K562 (cell line): Measurements from ENCODE around the gene CREB3L2. TPM values are rescaled to one million over a fixed set of nuclear protein-coding genes. Genes with fewer than 3 reads are reported as not detected.
A peak's percentile ranks its signal among the peaks of the same experiment; 100 is the strongest.

ENCODE experiments used
- CBFA2T2 ChIP-seq: fragments of 450-650 bp; conservative IDR thresholded peaks from 2 replicates; pipeline ENCODE4 v1.6.1; 2017; ENCODE audit warnings: mild to moderate bottlenecking
- E2F1 ChIP-seq: sonication (generic); formaldehyde crosslinking; IDR thresholded peaks from 2 replicates; pipeline ENCODE4 v1.8.1; 2023; ENCODE audit warnings: mild to moderate bottlenecking, missing genetic modification reagents, moderate library complexity
- ELF2 ChIP-seq: fragments of 250-450 bp; sonication (Bioruptor Pico); IDR thresholded peaks from 2 replicates; pipeline ENCODE4 v1.5.0; 2021; ENCODE audit warnings: mild to moderate bottlenecking
- FOSL1 ChIP-seq: fragments of 200-800 bp; sonication (Bioruptor generic); conservative IDR thresholded peaks from 2 replicates; pipeline ENCODE4 v1.6.1; 2016; ENCODE audit warnings: missing genetic modification characterization, missing compliant biosample characterization
- NBN ChIP-seq: fragments of 450-650 bp; IDR thresholded peaks from 2 replicates; pipeline ENCODE4 v1.6.1; 2016; ENCODE audit warnings: low read depth, mild to moderate bottlenecking
- WHSC1 ChIP-seq: IDR thresholded peaks from one replicate; pipeline ENCODE4 v1.6.1; 2012; ENCODE audit warnings: low read length, control low read depth, inconsistent platforms
- ZC3H8 ChIP-seq: fragments of 450-650 bp; IDR thresholded peaks from 2 replicates; pipeline ENCODE4 v1.6.1; 2017
- ZNF280A ChIP-seq: fragments of 450-650 bp; IDR thresholded peaks from 2 replicates; pipeline ENCODE4 v1.6.1; 2018; ENCODE audit warnings: mild to moderate bottlenecking, low read depth; ENCODE audit not compliant: partially characterized antibody
- ZNF57 ChIP-seq: fragments of 450-650 bp; formaldehyde crosslinking; IDR thresholded peaks from 2 replicates; pipeline ENCODE4 v1.4.0; 2020; ENCODE audit warnings: mild to moderate bottlenecking, moderate library complexity
- ZNF589 ChIP-seq: fragments of 200-800 bp; sonication (Bioruptor generic); IDR thresholded peaks from 2 replicates; pipeline ENCODE4 v1.6.1; 2016; ENCODE audit warnings: low read depth, missing genetic modification characterization, missing compliant biosample characterization
- polyA plus RNA-seq, 8 experiments: library from polyadenylated mRNA; depleted of rRNA in 4 of 8; stranded (reverse) in 5 of 8; unstranded in 3 of 8; fragments of >200 nt; fragmentation: Nextera tagmentation in 2 of 8; fragmentation: Illumina TruSeq in 1 of 8; extraction: Ambion mirVana in 2 of 8; extraction: Trizol in 1 of 8; gene quantifications; 2 replicates each; pipeline versions ENCODE4 v1.2.1 to v1.2.3, GENCODE V29; 2011 to 2014; ENCODE audit warnings: inconsistent platforms in 1 of 8, missing spikeins in 1 of 8
- total RNA-seq, 7 experiments: library from RNA; depleted of rRNA in 6 of 7; stranded (reverse); fragments of >200 nt in 6 of 7; fragmentation: Illumina TruSeq in 2 of 7; extraction: Trizol in 2 of 7; gene quantifications; 2 replicates each; pipeline versions ENCODE4 v1.2.1 to v1.2.3, GENCODE V29; 2011 to 2021; ENCODE audit warnings: low replicate concordance in 1 of 7
- TF ChIP-seq, protein P1 (sequence below): sonication (generic); formaldehyde crosslinking; IDR thresholded peaks from 2 replicates; pipeline ENCODE4 v1.8.0; 2022; ENCODE audit warnings: mild to moderate bottlenecking, missing genetic modification reagents
- TF ChIP-seq, protein P2 (sequence below): fragments of 200-600 bp; sonication (generic); IDR thresholded peaks from one replicate; pipeline ENCODE4 v1.6.1; 2012; ENCODE audit warnings: mild to moderate bottlenecking, low read depth, low read length, inconsistent platforms

CREB3L2 gene
- total and polyA plus RNA-seq, 9 of the 15 experiments (the other 6 are each of a cell fraction or from before 2014, with no cell fraction given), result 7.1 to 45.6 (median 15.8) TPM

DNA sequence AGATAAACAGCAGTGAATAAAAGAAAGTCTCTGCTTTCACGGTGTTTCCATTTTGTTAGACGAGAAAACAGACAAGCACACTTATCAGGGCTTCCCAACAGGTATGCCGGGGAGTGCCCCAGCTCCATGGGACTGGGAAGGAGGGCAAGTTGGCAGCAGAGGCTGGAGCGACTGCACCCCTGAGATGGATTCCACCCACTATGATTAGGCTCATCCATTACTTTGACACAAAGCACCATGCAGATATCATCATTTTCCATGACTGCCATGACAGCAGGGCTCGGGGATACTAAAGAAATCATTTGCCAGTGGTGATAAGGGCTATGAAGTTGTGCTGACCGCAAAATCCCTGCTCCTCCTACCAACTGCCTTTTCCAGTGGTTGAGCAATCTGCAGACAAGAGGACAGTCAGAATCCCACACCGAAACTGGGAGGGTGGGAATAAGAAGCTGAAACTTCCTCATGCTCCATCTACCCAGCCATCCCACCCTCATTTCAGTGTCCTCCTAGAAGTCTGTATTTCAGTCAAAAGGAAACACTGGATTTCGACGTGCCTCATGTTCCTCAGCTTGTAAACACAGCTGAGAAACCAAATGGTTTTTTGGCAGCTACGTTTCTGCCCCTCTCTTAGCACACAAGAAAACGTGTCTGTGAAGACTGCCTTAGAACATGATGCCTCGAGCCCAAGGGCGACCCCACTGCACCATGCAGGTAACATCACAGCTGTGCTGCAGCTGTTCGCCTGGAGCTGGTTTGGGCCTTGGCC, 15.5 kb downstream of the CREB3L2 start (continued):
- TF ChIP-seq, protein P1, sequence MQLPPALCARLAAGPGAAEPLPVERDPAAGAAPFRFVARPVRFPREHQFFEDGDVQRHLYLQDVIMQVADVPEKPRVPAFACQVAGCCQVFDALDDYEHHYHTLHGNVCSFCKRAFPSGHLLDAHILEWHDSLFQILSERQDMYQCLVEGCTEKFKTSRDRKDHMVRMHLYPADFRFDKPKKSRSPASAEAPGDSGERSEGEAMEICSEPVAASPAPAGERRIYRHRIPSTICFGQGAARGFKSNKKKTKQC, result no peak
- no peak for TF ChIP-seq WHSC1
- peak; percentile 47; the same call in 1 of the 2 replicates for TF ChIP-seq E2F1 (CRISPR knock-in tag)
- no peak for TF ChIP-seq ZNF280A
- TF ChIP-seq CBFA2T2, result peak; percentile 51; the same call in 1 of the 2 replicates
- no peak for TF ChIP-seq ELF2 (CRISPR knock-in tag)
- TF ChIP-seq FOSL1, result peak; percentile 83
- TF ChIP-seq, protein P2, sequence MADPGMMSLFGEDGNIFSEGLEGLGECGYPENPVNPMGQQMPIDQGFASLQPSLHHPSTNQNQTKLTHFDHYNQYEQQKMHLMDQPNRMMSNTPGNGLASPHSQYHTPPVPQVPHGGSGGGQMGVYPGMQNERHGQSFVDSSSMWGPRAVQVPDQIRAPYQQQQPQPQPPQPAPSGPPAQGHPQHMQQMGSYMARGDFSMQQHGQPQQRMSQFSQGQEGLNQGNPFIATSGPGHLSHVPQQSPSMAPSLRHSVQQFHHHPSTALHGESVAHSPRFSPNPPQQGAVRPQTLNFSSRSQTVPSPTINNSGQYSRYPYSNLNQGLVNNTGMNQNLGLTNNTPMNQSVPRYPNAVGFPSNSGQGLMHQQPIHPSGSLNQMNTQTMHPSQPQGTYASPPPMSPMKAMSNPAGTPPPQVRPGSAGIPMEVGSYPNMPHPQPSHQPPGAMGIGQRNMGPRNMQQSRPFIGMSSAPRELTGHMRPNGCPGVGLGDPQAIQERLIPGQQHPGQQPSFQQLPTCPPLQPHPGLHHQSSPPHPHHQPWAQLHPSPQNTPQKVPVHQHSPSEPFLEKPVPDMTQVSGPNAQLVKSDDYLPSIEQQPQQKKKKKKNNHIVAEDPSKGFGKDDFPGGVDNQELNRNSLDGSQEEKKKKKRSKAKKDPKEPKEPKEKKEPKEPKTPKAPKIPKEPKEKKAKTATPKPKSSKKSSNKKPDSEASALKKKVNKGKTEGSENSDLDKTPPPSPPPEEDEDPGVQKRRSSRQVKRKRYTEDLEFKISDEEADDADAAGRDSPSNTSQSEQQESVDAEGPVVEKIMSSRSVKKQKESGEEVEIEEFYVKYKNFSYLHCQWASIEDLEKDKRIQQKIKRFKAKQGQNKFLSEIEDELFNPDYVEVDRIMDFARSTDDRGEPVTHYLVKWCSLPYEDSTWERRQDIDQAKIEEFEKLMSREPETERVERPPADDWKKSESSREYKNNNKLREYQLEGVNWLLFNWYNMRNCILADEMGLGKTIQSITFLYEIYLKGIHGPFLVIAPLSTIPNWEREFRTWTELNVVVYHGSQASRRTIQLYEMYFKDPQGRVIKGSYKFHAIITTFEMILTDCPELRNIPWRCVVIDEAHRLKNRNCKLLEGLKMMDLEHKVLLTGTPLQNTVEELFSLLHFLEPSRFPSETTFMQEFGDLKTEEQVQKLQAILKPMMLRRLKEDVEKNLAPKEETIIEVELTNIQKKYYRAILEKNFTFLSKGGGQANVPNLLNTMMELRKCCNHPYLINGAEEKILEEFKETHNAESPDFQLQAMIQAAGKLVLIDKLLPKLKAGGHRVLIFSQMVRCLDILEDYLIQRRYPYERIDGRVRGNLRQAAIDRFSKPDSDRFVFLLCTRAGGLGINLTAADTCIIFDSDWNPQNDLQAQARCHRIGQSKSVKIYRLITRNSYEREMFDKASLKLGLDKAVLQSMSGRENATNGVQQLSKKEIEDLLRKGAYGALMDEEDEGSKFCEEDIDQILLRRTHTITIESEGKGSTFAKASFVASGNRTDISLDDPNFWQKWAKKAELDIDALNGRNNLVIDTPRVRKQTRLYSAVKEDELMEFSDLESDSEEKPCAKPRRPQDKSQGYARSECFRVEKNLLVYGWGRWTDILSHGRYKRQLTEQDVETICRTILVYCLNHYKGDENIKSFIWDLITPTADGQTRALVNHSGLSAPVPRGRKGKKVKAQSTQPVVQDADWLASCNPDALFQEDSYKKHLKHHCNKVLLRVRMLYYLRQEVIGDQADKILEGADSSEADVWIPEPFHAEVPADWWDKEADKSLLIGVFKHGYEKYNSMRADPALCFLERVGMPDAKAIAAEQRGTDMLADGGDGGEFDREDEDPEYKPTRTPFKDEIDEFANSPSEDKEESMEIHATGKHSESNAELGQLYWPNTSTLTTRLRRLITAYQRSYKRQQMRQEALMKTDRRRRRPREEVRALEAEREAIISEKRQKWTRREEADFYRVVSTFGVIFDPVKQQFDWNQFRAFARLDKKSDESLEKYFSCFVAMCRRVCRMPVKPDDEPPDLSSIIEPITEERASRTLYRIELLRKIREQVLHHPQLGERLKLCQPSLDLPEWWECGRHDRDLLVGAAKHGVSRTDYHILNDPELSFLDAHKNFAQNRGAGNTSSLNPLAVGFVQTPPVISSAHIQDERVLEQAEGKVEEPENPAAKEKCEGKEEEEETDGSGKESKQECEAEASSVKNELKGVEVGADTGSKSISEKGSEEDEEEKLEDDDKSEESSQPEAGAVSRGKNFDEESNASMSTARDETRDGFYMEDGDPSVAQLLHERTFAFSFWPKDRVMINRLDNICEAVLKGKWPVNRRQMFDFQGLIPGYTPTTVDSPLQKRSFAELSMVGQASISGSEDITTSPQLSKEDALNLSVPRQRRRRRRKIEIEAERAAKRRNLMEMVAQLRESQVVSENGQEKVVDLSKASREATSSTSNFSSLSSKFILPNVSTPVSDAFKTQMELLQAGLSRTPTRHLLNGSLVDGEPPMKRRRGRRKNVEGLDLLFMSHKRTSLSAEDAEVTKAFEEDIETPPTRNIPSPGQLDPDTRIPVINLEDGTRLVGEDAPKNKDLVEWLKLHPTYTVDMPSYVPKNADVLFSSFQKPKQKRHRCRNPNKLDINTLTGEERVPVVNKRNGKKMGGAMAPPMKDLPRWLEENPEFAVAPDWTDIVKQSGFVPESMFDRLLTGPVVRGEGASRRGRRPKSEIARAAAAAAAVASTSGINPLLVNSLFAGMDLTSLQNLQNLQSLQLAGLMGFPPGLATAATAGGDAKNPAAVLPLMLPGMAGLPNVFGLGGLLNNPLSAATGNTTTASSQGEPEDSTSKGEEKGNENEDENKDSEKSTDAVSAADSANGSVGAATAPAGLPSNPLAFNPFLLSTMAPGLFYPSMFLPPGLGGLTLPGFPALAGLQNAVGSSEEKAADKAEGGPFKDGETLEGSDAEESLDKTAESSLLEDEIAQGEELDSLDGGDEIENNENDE, result no peak
- no peak for TF ChIP-seq ZNF57 (CRISPR knock-in tag)
- TF ChIP-seq NBN, result peak; percentile 75; the same call in 1 of the 2 replicates
- no peak for TF ChIP-seq ZNF589 (CRISPR knock-in tag)
- no peak for TF ChIP-seq ZC3H8
